Kidney (tissue), 14 donors: ENCODE measurements around the gene SPNS2. TPM values are rescaled to one million over a fixed set of nuclear protein-coding genes. Genes with fewer than 3 reads are reported as not detected.
A peak's percentile ranks its signal among the peaks of the same experiment; 100 is the strongest.

ENCODE experiments used
- DNase-seq, 5 donors: peaks; one replicate each; pipeline ENCODE4 v3.0.0-alpha.2; 2013 to 2020
- FAIRE-seq: peaks from 2 replicates; lab custom pipeline; 2012; peaks lifted over from hg19 to GRCh38; lab: Jason Lieb, UNC
- H3K27ac ChIP-seq, 2 donors: one replicate each; pipeline ENCODE4 v1.7.0; 2013; ENCODE audit warnings: low read depth in 2 of 2, low read length in 2 of 2, inconsistent platforms in 1 of 2
- H3K27me3 ChIP-seq: one replicate; pipeline ENCODE4 v1.7.1; 2013; ENCODE audit warnings: low read length, inconsistent platforms; ENCODE audit not compliant: control insufficient read depth, insufficient read depth
- H3K36me3 ChIP-seq, 3 donors: one replicate each; pipeline versions ENCODE4 v1.7.0 to v1.7.1; 2013; ENCODE audit warnings: low read length in 3 of 3, control low read depth in 1 of 3, inconsistent platforms in 1 of 3; ENCODE audit not compliant: insufficient read depth in 3 of 3, control insufficient read depth in 2 of 3
- H3K4me1 ChIP-seq, 3 donors: one replicate each; pipeline versions ENCODE4 v1.7.0 to v1.7.1; 2013; ENCODE audit warnings: low read length in 3 of 3, inconsistent platforms in 1 of 3, low read depth in 1 of 3; ENCODE audit not compliant: control insufficient read depth in 2 of 3, insufficient read depth in 2 of 3
- H3K4me3 ChIP-seq, 3 donors: one replicate each; pipeline versions ENCODE4 v1.7.0 to v1.8.1; 2013; ENCODE audit warnings: low read length in 3 of 3, control low read depth in 1 of 3, inconsistent platforms in 1 of 3
- H3K9ac ChIP-seq, 3 donors: one replicate each; pipeline versions ENCODE4 v1.7.0 to v1.7.1; 2013; ENCODE audit warnings: low read length in 3 of 3, control low read depth in 1 of 3, inconsistent platforms in 1 of 3
- H3K9me3 ChIP-seq, 3 donors: one replicate each; pipeline versions ENCODE4 v1.7.0 to v1.7.1; 2013; ENCODE audit warnings: low read length in 3 of 3, control low read depth in 1 of 3, inconsistent platforms in 1 of 3; ENCODE audit not compliant: control insufficient read depth in 2 of 3, insufficient read depth in 1 of 3
- intact Hi-C: fragments of 100-400 bp; cut with DNase I; formaldehyde crosslinking; loops from one replicate; pipeline ENCODE4 v1.11.1; 2022
- polyA plus RNA-seq: library from polyadenylated mRNA; stranded (reverse); fragments of 350-450 nt; fragmentation: Illumina TruSeq; extraction: RNeasy Lipid Tissue Mini Kit (QIAGEN cat#74804); gene quantifications from one replicate; pipeline ENCODE4 v1.2.3, GENCODE V29; 2014; ENCODE audit warnings: low read depth, low replicate concordance; ENCODE audit not compliant: insufficient read depth
- total RNA-seq: library from RNA; stranded (reverse); fragmentation: NEBNext Ultra II Directional; extraction: Animal tissue kit (Norgen Biotek cat#: 25700); gene quantifications from one replicate; pipeline ENCODE4 v1.2.1, GENCODE V29; 2021
- TF ChIP-seq, protein P1 (sequence below): IDR thresholded peaks from 3 replicates; pipeline ENCODE4 v1.5.1; 2012; ENCODE audit warnings: mild to moderate bottlenecking, moderate library complexity, borderline replicate concordance; ENCODE audit not compliant: insufficient read depth; ENCODE audit errors: extremely low read depth
- donor health status: control.
- donor health status: control.
- donor health status: control.
- donor health status: control.
- donor health status: control.
- donor health status: DM: yes; HTN: yes; CAD: no.
- donor health status: Normal renal cell carcinoma (clear cell type).

Gene SPNS2
- total and polyA plus RNA-seq, 2 donors from 2014 or later: 60.5 to 75.1 TPM

DNA sequence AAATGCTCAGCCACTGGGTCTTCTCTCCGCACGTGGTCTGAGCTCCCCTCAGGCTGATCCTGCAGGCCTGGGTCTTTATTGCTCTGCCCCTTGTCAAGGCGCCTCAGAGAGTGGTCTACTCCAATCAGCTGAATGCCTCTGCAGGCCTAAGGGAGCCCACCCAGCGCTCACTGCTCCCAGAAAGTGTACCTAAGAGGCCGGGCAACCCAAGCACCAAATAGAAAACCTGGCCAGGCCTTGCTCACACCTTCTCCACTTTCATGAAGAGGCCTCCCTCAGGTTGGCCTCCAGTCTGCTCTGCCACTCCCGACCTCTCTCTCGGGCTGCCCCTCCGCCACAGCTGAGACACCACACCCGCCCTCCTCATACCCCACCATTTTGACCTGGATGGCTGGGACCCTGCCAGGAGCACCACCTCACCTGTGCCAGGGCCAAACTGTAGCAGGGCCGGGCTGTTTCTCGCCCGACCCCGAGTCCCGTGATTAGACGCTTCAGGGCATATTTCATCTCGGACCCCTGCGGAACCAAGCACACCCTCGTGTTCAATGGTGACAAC lies 55.8 kb downstream of the SPNS2 start:
- H3K4me1 ChIP-seq: peaks cover 4 to 22% (median 14%) of the 10 kb centered on the region in 3 donors
- peaks cover 0 to 13% (median 3%) of the 10 kb centered on the region in 3 donors for H3K36me3 ChIP-seq
- peak overlapping the region; percentile 68 to 93 (median 77) for H3K4me3 ChIP-seq
- DNase-seq: peak in 1 of 5 donors; percentile 82
- no peak overlapping the region for H3K27ac ChIP-seq
- no peaks in the 10 kb centered on the region for H3K9me3 ChIP-seq
- TF ChIP-seq, protein P1, sequence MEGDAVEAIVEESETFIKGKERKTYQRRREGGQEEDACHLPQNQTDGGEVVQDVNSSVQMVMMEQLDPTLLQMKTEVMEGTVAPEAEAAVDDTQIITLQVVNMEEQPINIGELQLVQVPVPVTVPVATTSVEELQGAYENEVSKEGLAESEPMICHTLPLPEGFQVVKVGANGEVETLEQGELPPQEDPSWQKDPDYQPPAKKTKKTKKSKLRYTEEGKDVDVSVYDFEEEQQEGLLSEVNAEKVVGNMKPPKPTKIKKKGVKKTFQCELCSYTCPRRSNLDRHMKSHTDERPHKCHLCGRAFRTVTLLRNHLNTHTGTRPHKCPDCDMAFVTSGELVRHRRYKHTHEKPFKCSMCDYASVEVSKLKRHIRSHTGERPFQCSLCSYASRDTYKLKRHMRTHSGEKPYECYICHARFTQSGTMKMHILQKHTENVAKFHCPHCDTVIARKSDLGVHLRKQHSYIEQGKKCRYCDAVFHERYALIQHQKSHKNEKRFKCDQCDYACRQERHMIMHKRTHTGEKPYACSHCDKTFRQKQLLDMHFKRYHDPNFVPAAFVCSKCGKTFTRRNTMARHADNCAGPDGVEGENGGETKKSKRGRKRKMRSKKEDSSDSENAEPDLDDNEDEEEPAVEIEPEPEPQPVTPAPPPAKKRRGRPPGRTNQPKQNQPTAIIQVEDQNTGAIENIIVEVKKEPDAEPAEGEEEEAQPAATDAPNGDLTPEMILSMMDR: no peak
- FAIRE-seq: no peak
- no peaks in the 10 kb centered on the region for H3K27me3 ChIP-seq
- intact Hi-C loops: no loop called here
- peak overlapping the region in 2 of 3 donors; percentile 61 to 73 for H3K9ac ChIP-seq

DNA sequence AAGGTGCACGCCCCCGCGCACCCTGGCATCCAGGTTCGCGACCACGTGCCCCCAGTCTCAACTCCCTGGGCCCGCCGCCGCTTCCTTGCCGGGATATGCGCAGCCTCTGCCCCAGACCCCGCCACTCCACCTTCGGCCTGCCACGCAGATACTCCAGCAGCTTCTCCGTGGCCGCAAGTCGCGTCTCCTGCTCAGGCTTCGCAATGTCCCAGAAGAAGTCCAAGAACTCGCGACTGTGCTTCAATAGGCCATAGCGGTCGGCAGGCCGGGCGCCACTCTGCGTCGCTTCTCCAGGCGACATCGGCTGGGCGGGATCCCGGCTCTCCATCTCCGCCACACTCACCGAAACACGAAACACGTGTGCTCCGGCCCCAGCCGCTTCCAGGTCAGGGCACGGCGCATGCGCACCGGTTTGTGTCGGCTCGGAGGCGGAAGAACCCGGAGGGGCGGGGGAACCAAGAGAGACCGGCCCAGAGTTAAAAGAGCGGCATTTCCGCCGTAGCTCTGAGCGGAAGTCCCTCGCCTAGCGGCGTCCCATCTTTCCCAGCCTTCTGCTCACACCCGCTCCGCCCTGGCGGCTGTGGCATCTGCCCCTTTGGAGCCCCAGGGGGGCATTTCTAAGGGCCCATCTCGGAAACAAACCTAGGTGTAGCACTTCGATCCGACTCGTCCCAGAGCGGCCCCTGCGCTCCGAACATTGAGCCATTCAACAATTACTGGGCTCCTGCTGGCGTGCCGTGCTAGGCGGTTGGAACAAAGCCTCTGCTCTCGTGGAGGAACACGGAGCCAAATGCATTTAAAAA lies 56.5 kb downstream of the SPNS2 start, which contains the start of gene MYBBP1A:
TSS of gene MYBBP1A (minus strand) at position 388 of the 803 bp plus-strand sequence. CDS start at position 328, 60 bp downstream.
- Histone ChIP-seq H3K4me3 (peak within 1 kb of the TSS; percentile 68 to 93 (median 77)), H3K9ac (peak within 1 kb of the TSS; percentile 67 to 73 (median 71)), H3K36me3 (peaks cover 0 to 8% (median 3%) of the 10 kb centered on the region in 3 donors), H3K4me1 (peaks cover 4 to 26% (median 14%) of the 10 kb centered on the region in 3 donors), H3K9me3 (no peaks in the 10 kb centered on the region), H3K27me3 (no peaks in the 10 kb centered on the region), H3K27ac (peak within 1 kb of the TSS; percentile 76 to 83)
- intact Hi-C loops: no loop called here
- DNase-seq (peak; percentile 96 to 99 (median 98)), FAIRE-seq (no peak)
- TF ChIP-seq, protein P1: peak; percentile 33

DNA sequence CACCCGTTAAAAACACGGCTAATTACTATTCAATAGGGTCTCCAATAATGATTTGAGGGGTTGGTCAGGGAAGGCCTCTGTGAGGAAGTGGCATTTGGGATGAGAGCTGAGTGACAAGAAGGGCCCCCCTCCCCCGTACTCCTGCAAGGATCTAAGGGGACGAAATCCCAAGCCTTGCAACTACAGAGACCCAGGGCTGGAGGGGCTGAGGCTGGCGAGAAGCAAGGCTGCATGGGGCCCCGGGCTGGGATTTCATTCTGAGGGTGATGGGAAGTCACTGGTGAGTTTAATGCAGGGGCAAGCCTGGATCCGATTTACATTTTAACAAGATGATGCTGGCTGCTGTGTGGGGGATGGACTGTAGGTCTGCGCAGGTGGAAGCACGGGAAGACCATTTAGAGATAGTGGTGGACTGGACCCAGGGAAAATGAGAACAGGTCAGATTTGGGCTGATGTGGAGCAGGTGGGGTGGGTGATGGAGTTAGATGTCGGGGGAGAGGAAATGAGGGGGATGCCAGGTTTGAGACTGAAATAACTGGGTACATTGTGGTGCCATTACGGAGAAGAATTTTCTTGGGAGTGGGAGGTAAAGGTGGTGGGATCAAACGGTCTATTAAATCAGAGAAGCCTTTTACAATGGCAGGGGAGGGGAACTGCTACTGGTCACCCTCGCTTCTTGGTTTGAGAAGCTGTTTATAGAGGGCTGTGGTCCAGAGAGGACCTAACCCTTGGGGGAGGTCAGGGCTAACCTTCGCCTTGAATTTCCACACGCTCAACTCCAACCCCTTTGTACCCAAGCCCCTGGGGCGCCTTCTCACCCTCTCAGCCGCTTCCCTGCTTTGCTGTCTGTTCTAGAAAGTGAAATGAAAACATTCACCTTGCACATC lies 57.4 kb downstream of the SPNS2 start:
- FAIRE-seq (no peak), DNase-seq (peak in 3 of 5 donors; percentile 42 to 66 (median 47))
- no peaks in the 10 kb centered on the region for H3K9me3 ChIP-seq
- H3K36me3 ChIP-seq: peaks cover 0 to 3% (median 0%) of the 10 kb centered on the region in 3 donors
- H3K27me3 ChIP-seq: no peaks in the 10 kb centered on the region
- H3K4me1 ChIP-seq: peaks cover 4 to 29% (median 21%) of the 10 kb centered on the region in 3 donors
- TF ChIP-seq, protein P1: no peak
- H3K4me3 ChIP-seq: peak overlapping the region; percentile 68 to 93 (median 77)
- intact Hi-C loops: no loop called here
- H3K9ac ChIP-seq: peak overlapping the region in 2 of 3 donors; percentile 67 to 73
- H3K27ac ChIP-seq: no peak overlapping the region
